ENCODE data around the gene TRPV6. TPM values are rescaled to one million over a fixed set of nuclear protein-coding genes. Genes with fewer than 3 reads are reported as not detected.

The TRPV6 gene
- total RNA-seq, 6 experiments from 2014 or later = 0.06 to 1.5 (median 0.75) TPM

DNA sequence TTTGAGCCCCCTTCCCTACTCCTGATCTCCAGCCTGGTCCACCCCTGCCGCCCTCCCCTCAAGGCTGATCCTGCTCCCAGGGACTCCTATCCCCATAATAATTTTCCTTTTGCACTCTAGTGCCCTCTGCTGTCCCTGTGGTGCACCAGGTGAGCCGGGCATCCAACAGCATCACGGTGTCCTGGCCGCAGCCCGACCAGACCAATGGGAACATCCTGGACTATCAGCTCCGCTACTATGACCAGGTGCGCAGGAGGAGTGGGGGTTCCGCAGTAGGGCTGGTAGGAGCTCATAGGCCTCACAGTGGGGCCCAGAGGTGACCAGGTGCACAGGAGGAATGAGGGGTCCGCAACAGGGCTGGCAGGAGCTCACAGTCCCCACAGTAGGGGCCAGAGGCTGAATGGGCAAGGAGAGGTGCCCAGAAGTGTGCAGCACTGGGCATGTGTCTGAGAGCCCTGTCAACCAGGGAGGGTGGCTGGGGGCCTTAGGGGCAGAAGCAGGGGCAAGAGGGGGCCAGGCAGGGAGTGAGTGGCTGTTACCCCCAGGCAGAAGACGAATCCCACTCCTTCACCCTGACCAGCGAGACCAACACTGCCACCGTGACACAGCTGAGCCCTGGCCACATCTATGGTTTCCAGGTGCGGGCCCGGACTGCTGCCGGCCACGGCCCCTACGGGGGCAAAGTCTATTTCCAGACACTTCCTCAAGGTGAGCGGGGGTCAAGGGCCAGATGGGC lies 19.0 kb downstream of the TRPV6 start:
- no peak overlapping the region for H3K27ac ChIP-seq
- WGBS (ENCODE audit: insufficient coverage, low coverage, low lambda C conversion rate, missing lambda C conversion rate) = 25% methylated on average over 8 of the region's 18 CpGs
- H3K36me3 ChIP-seq = no peaks in the 10 kb centered on the region
- H3K9me3 ChIP-seq = no peaks in the 10 kb centered on the region
- H3K4me3 ChIP-seq = no peak overlapping the region
- intact Hi-C loops (cut with DNase I) = no loop called here
- ATAC-seq (peak; percentile 83 to 93 (median 90)), DNase-seq (no peak)
- no peaks in the 10 kb centered on the region for H3K27me3 ChIP-seq
- H3K4me1 ChIP-seq = no peaks in the 10 kb centered on the region
- TF ChIP-seq POLR2A (IDR thresholded peaks at IDR 0.05) = no peak
- TF ChIP-seq, protein P1, sequence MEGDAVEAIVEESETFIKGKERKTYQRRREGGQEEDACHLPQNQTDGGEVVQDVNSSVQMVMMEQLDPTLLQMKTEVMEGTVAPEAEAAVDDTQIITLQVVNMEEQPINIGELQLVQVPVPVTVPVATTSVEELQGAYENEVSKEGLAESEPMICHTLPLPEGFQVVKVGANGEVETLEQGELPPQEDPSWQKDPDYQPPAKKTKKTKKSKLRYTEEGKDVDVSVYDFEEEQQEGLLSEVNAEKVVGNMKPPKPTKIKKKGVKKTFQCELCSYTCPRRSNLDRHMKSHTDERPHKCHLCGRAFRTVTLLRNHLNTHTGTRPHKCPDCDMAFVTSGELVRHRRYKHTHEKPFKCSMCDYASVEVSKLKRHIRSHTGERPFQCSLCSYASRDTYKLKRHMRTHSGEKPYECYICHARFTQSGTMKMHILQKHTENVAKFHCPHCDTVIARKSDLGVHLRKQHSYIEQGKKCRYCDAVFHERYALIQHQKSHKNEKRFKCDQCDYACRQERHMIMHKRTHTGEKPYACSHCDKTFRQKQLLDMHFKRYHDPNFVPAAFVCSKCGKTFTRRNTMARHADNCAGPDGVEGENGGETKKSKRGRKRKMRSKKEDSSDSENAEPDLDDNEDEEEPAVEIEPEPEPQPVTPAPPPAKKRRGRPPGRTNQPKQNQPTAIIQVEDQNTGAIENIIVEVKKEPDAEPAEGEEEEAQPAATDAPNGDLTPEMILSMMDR (IDR thresholded peaks at IDR 0.05) = peak; percentile 62 to 73 (median 68)

DNA sequence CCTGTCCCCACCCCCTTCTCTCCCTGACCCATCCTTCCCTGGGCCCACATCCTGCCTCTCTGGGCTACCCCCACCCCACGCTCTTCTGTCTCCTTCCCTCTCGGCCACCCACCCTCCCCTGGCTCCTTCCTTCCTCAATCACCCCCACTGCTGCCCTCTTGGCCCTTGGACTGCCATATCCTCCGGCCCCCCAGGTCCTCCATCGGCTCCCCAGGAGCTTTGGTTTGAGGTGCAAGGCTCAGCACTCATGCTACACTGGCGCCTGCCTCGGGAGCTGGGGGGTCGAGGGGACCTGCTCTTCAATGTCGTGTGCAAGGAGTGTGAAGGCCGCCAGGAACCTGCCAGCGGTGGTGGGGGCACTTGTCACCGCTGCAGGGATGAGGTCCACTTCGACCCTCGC lies 19.8 kb downstream of the TRPV6 start:
- TF ChIP-seq, protein P1 (IDR thresholded peaks at IDR 0.05) = no peak
- TF ChIP-seq POLR2A (IDR thresholded peaks at IDR 0.05) = no peak
- Histone ChIP-seq H3K27ac (no peak overlapping the region), H3K27me3 (no peaks in the 10 kb centered on the region), H3K4me3 (no peak overlapping the region), H3K4me1 (no peaks in the 10 kb centered on the region), H3K9me3 (no peaks in the 10 kb centered on the region), H3K36me3 (no peaks in the 10 kb centered on the region)
- no peak for ATAC-seq
- DNase-seq = no peak
- WGBS (ENCODE audit: insufficient coverage, low coverage, low lambda C conversion rate, missing lambda C conversion rate) = 44% methylated on average over 6 of the region's 13 CpGs
- intact Hi-C loops (cut with DNase I) = no loop called here

DNA sequence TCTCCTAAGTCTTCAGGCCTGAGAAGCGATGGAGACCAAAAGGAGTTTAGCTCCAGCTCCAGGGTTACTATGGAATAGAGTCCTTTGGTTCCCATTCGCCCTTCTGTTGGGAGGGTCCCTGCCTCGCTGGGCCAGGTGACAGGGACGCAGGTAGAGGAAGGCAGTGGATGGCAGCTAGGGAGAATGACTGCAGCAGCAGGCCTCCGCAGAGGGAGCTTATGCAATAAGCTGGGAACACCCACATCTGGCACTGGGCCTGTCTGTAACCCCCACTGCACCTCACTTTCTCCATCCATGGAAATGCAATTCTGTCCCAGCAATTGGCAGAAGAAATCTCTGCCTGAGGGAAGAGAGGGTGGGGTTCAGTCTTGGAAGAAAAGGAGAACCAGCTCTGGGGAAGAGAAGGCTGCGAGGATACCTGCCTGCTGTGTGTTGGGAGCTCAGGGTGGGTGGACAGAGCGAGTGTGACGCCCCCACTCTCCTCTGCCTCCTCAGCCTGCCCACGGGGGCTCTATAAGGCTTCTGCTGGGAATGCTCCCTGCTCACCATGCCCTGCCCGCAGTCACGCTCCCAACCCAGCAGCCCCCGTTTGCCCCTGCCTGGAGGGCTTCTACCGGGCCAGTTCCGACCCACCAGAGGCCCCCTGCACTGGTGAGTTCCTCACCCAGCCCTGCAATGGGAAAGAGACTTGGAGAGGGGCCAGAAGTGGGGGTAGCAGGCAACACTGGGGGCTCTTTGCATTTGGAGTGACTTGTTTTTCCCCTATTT lies 20.4 kb downstream of the TRPV6 start:
- intact Hi-C loops (cut with DNase I) = no loop called here
- no peaks in the 10 kb centered on the region for H3K27me3 ChIP-seq

DNA sequence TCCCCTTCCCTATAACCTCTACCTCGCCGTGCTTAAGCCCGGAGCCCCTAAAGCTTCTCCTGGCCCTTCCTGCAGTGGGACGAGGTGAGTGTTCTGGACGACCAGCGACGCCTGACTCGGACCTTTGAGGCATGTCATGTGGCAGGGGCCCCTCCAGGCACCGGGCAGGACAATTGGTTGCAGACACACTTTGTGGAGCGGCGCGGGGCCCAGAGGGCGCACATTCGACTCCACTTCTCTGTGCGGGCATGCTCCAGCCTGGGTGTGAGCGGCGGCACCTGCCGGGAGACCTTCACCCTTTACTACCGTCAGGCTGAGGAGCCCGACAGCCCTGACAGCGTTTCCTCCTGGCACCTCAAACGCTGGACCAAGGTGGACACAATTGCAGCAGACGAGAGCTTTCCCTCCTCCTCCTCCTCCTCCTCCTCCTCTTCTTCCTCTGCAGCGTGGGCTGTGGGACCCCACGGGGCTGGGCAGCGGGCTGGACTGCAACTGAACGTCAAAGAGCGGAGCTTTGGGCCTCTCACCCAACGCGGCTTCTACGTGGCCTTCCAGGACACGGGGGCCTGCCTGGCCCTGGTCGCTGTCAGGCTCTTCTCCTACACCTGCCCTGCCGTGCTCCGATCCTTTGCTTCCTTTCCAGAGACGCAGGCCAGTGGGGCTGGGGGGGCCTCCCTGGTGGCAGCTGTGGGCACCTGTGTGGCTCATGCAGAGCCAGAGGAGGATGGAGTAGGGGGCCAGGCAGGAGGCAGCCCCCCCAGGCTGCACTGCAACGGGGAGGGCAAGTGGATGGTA lies 21.5 kb downstream of the TRPV6 start:
- H3K27ac ChIP-seq = no peak overlapping the region
- H3K27me3 ChIP-seq = no peaks in the 10 kb centered on the region
- no peaks in the 10 kb centered on the region for H3K36me3 ChIP-seq
- no peak for DNase-seq
- H3K4me1 ChIP-seq = no peaks in the 10 kb centered on the region
- no peak overlapping the region for H3K4me3 ChIP-seq
- 96% methylated on average over 13 of the region's 37 CpGs for whole genome bisulfite sequencing (ENCODE audit: insufficient coverage, low coverage, low lambda C conversion rate, missing lambda C conversion rate)
- intact Hi-C loops (cut with DNase I) = no loop called here
- ATAC-seq = no peak
- TF ChIP-seq, protein P1 (IDR thresholded peaks at IDR 0.05) = no peak
- no peak for TF ChIP-seq POLR2A (IDR thresholded peaks at IDR 0.05)
- no peaks in the 10 kb centered on the region for H3K9me3 ChIP-seq

More for the DNA sequence above, 20.4 kb downstream of the TRPV6 start:
- ATAC-seq = no peak
- H3K36me3 ChIP-seq = no peaks in the 10 kb centered on the region
- no peaks in the 10 kb centered on the region for H3K9me3 ChIP-seq
- no peak overlapping the region for H3K27ac ChIP-seq
- no peak overlapping the region for H3K4me3 ChIP-seq
- DNase-seq = no peak
- TF ChIP-seq, protein P1 (IDR thresholded peaks at IDR 0.05) = no peak
- TF ChIP-seq POLR2A (IDR thresholded peaks at IDR 0.05) = no peak
- WGBS (ENCODE audit: insufficient coverage, low coverage, low lambda C conversion rate, missing lambda C conversion rate) = 54% methylated on average over 6 of the region's 14 CpGs
- no peaks in the 10 kb centered on the region for H3K4me1 ChIP-seq
